ENCODE data around the gene SEC11A.

GRCh38 chr15:84620626-84621025, 95.3 kb downstream of the SEC11A start:
- TF ChIP-seq CTCF (conservative IDR thresholded peaks at IDR 0.05; ENCODE audit: low read depth, low read length) (no peak), EZH2 (IDR thresholded peaks at IDR 0.05; ENCODE audit: low read length, unreplicated experiment) (no peak), EZH2phosphoT487 (IDR thresholded peaks at IDR 0.05; ENCODE audit: borderline replicate concordance, low read length) (no peak)

All from PC-3 (cell line).